Adrenal gland (tissue), 12 donors: Measurements from ENCODE around the gene ARFGAP1. TPM values are rescaled to one million over a fixed set of nuclear protein-coding genes. Genes with fewer than 3 reads are reported as not detected.

Experiments
- DNase-seq, 7 donors: peaks; one replicate each; pipeline ENCODE4 v3.0.0-alpha.2; 2019 to 2020
- H3K27ac ChIP-seq, 5 donors: fragments of 200-600 bp; sonication (generic) in 4 of 5; 1 replicate in 3 of 5; 2 replicates in 2 of 5; pipeline versions ENCODE4 v1.5.1 to v1.8.0; 2016 to 2020; ENCODE audit warnings: mild to moderate bottlenecking in 1 of 5
- H3K27me3 ChIP-seq: fragments of 200-600 bp; 2 replicates; pipeline ENCODE4 v1.8.0; 2021
- H3K36me3 ChIP-seq, 2 donors: fragments of 200-600 bp; replicated peaks in 1 of 2; 1 replicate in 1 of 2; 2 replicates in 1 of 2; pipeline versions ENCODE4 v1.5.1 to v1.8.0; 2018 to 2022
- H3K4me1 ChIP-seq, 2 donors: fragments of 200-600 bp; replicated peaks in 1 of 2; 1 replicate in 1 of 2; 2 replicates in 1 of 2; pipeline versions ENCODE4 v1.5.1 to v1.8.0; 2018 to 2021
- H3K4me3 ChIP-seq, 4 donors: fragments of 200-600 bp; sonication (generic) in 3 of 4; one replicate each; pipeline ENCODE4 v1.5.1; 2016 to 2018
- H3K9me3 ChIP-seq, 3 donors: fragments of 200-600 bp; sonication (generic) in 1 of 3; replicated peaks in 1 of 3; 1 replicate in 2 of 3; 2 replicates in 1 of 3; pipeline versions ENCODE4 v1.5.1 to v1.8.0; 2016 to 2021
- CTCF ChIP-seq, 6 experiments: fragments of 450-650 bp in 4 of 6; fragments of 200-600 bp in 2 of 6; sonication (generic) in 1 of 6; IDR thresholded peaks; 1 replicate in 5 of 6; 2 replicates in 1 of 6; pipeline versions ENCODE4 v1.5.1 to v1.8.0; 2016 to 2021; ENCODE audit warnings: antibody characterized with exemption in 6 of 6, mild to moderate bottlenecking in 2 of 6, moderate library complexity in 1 of 6
- POLR2A ChIP-seq, 2 donors: fragments of 450-650 bp; IDR thresholded peaks; one replicate each; pipeline ENCODE4 v1.6.1; 2017; ENCODE audit warnings: antibody characterized with exemption in 2 of 2, mild to moderate bottlenecking in 2 of 2, moderate library complexity in 1 of 2
- WGBS, 4 donors: extraction: QIAGEN DNeasy Blood & Tissue Kit in 2 of 4; methylation state at CpG; one replicate each; pipeline versions ENCODE4 v1.1.5 to v1.1.7; 2013 to 2017; 5-methylcytosine and 5-hydroxymethylcytosine counted together
- intact Hi-C, 2 donors: fragments of 100-400 bp; cut with DNase I; formaldehyde crosslinking; loops; one replicate each; pipeline versions ENCODE4 v1.14.1 to v1.15.0; 2022 to 2023
- polyA plus RNA-seq, 3 donors: library from polyadenylated mRNA; stranded (reverse); fragments of 200-250 nt in 2 of 3; fragments of 350-450 nt in 1 of 3; fragmentation: Illumina TruSeq in 1 of 3; extraction: RNeasy Lipid Tissue Mini Kit (QIAGEN cat#74804) in 1 of 3; gene quantifications; one replicate each; pipeline ENCODE4 v1.2.3, GENCODE V29; 2013 to 2014
- total RNA-seq, 9 donors: library from RNA; depleted of rRNA in 4 of 9; stranded (reverse); fragments of >200 nt in 4 of 9; fragments of 120-200 nt in 1 of 9; fragmentation: NEBNext Ultra II Directional in 1 of 9; extraction: Animal tissue kit (Norgen Biotek cat#: 25700) in 1 of 9; gene quantifications; one replicate each; pipeline versions ENCODE4 v1.1.0 to v1.2.4, GENCODE V29; 2013 to 2023
- donor health status: healthy with polysubstance abuse.
- donor health status: Bipolar disorder and iron deficiency.
- donor health status: DM: yes; HTN: yes; CAD: no.
- donor health status: DM: no; HTN: no; CAD: no.
- donor health status: DM: no; HTN: no; CAD: no.
- donor health status: DM: yes; HTN: yes; CAD: no.

ARFGAP1 gene
- total and polyA plus RNA-seq, 12 donors = 13.0 to 286 (median 61.5) TPM

DNA sequence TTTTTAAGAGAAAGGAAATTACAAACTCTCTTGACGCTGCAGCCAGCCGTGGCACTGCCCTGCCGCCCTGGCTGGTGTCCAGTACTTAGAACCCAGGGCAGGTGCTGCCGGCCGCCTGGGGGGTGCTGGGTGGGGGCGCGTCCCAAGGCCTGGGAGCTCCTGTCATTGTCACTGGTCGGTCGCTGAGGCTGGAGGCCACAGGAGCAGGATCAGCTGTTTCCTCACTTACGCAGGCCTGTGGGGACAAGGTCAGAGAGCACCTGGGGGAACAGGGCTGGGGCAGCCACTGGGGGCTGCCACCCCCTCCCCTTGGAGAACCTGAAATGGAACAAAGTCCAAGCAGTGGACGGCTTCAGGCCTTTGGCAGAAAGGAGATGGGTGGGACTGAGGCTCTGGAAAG, 31.3 kb upstream of the ARFGAP1 start:
- 34 to 47% (median 46%) methylated on average over 11 of the region's 11 CpGs for WGBS, 4 donors

DNA sequence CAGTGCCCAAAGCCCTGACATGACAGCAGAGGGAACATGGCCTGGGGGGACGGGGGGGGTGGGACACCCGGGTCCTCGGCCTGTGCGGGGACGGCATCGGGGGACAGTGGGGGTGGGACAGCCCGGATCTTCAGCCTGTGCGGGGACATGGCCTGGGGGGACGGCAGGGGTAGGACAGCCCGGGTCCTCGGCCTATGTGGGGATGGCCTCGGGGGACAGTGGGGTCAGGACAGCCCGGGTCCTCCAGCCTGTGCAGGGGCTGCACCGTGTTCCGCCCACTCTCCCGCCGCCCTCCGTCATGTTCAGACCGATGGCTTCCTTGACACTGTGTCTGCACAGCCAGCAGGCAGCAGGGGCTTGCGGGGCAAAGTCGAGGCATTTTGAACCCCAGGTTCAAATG, 29.9 kb upstream of the ARFGAP1 start:
- WGBS, 4 donors = 81 to 89% (median 85%) methylated on average over 6 to 21 of the region's 21 CpGs
- Histone ChIP-seq H3K4me3 (no peak overlapping the region), H3K36me3 (no peaks in the 10 kb centered on the region), H3K27ac (no peak overlapping the region), H3K4me1 (no peaks in the 10 kb centered on the region), H3K9me3 (no peaks in the 10 kb centered on the region), H3K27me3 (peaks cover 4% of the 10 kb centered on the region)
- no peak for DNase-seq
- intact Hi-C loops = no loop called here
- no peak for TF ChIP-seq CTCF (IDR thresholded peaks at IDR 0.05)

More for the DNA sequence above, 31.3 kb upstream of the ARFGAP1 start:
- H3K4me3 ChIP-seq = no peak overlapping the region
- TF ChIP-seq CTCF (IDR thresholded peaks at IDR 0.05) = no peak
- no peak for TF ChIP-seq POLR2A (IDR thresholded peaks at IDR 0.05)
- H3K36me3 ChIP-seq = no peaks in the 10 kb centered on the region
- intact Hi-C loops = no loop called here
- DNase-seq = no peak
- H3K9me3 ChIP-seq = no peaks in the 10 kb centered on the region
- H3K27ac ChIP-seq = no peak overlapping the region
- no peaks in the 10 kb centered on the region for H3K4me1 ChIP-seq
- H3K27me3 ChIP-seq = no peaks in the 10 kb centered on the region

DNA sequence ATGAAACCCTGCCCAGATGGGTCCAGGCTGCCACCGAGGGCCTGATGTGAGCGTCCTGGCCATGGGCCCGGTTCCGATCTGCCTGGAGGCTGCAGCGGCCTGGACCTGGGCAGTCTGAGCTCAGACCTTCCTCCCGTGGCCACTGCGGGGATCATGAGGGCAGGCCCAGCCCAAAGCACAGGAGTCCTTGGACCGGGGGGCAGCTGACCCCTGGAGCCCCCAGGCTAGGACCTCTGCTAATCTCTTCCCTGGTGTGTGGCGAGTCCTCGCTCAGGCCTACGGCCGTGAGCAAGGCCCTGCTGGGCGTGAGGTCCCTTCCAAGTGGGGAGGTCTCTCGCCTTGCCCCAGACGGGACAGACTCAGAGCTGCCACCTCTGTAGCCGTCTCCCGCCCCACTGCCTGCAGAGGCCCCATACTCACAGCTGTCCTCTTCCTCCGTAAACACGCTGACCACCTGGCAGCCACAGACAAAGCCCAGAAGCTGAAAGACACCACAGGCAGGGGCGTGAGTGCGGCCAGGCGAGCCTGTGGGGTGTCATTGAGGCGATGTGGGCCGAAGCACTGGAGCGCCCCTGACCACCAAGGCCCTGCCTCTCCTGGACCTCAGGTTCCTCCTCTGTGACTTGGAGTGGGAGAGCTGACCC, 28.9 kb upstream of the ARFGAP1 start:
- H3K27me3 ChIP-seq = peaks cover 9% of the 10 kb centered on the region
- TF ChIP-seq CTCF (IDR thresholded peaks at IDR 0.05) (no peak), POLR2A (IDR thresholded peaks at IDR 0.05) (no peak)
- H3K36me3 ChIP-seq = no peaks in the 10 kb centered on the region
- intact Hi-C loops = no loop called here
- DNase-seq = no peak
- 60 to 84% (median 82%) methylated on average over 3 to 25 of the region's 25 CpGs for WGBS, 4 donors
- H3K4me1 ChIP-seq = no peaks in the 10 kb centered on the region
- no peak overlapping the region for H3K4me3 ChIP-seq
- no peak overlapping the region for H3K27ac ChIP-seq
- no peaks in the 10 kb centered on the region for H3K9me3 ChIP-seq

GRCh38 chr20:63244468-63244867, 28.1 kb upstream of the ARFGAP1 start:
- H3K27ac ChIP-seq = no peak overlapping the region
- 82 to 91% (median 86%) methylated on average over 8 to 10 of the region's 10 CpGs; no CpG with 5 or more reads in 1 of the 4 donors for WGBS, 4 donors
- H3K4me3 ChIP-seq = no peak overlapping the region
- H3K9me3 ChIP-seq = no peaks in the 10 kb centered on the region
- no peaks in the 10 kb centered on the region for H3K36me3 ChIP-seq
- no peaks in the 10 kb centered on the region for H3K4me1 ChIP-seq
- intact Hi-C loops = no loop called here
- H3K27me3 ChIP-seq = peaks cover 9% of the 10 kb centered on the region
- DNase-seq = no peak
- TF ChIP-seq CTCF (IDR thresholded peaks at IDR 0.05) (no peak), POLR2A (IDR thresholded peaks at IDR 0.05) (no peak)
